NCI-H69 (cell line): ENCODE measurements around the gene GCC2.
"Not testable (repeated sequence)": the region's sequence is repeated elsewhere in the genome, so short reads cannot be mapped to it uniquely, and the experiment has no call there.

Experiments
- DNase-seq: peaks from one replicate; lab custom pipeline; 2025; lab: John Stamatoyannopoulos, UW

GCC2 gene

GRCh38 chr2:108448678-108449409 is at the start of gene GCC2:
TSS of gene GCC2 (plus strand) at chr2:108449206. CDS start at chr2:108449275, 69 bp downstream.
- DNase-seq: peak; percentile 93

- DNase-seq: no peak
Measured at GRCh38 chr2:108399479-108399878, 49.5 kb upstream of the GCC2 start.

- no peak for DNase-seq
Measured at GRCh38 chr2:108401800-108402199, 47.2 kb upstream of the GCC2 start.

GRCh38 chr2:108403494-108403893 is 45.5 kb upstream of the GCC2 start:
- no peak for DNase-seq

- DNase-seq: no peak
Measured at GRCh38 chr2:108404784-108405397, 44.1 kb upstream of the GCC2 start.

GRCh38 chr2:108407864-108408729 is 40.9 kb upstream of the GCC2 start:
- no peak for DNase-seq

- no peak for DNase-seq
Measured at GRCh38 chr2:108409768-108410167, 39.2 kb upstream of the GCC2 start.

GRCh38 chr2:108412995-108413710 is 35.9 kb upstream of the GCC2 start:
- DNase-seq: no peak

- DNase-seq: no peak
Measured at GRCh38 chr2:108413711-108414095, 35.3 kb upstream of the GCC2 start.

GRCh38 chr2:108414256-108414876 is 34.6 kb upstream of the GCC2 start:
- no peak for DNase-seq

GRCh38 chr2:108414945-108415344 is 34.1 kb upstream of the GCC2 start:
- DNase-seq: no peak

- DNase-seq: peak; percentile 34
Measured at GRCh38 chr2:108417254-108417653, 31.8 kb upstream of the GCC2 start.

- no peak for DNase-seq
Measured at GRCh38 chr2:108418416-108418815, 30.6 kb upstream of the GCC2 start.

GRCh38 chr2:108423067-108423466 is 25.9 kb upstream of the GCC2 start:
- DNase-seq: no peak

- DNase-seq: no peak
Measured at GRCh38 chr2:108423502-108424251, 25.3 kb upstream of the GCC2 start.

- no peak for DNase-seq
Measured at GRCh38 chr2:108428286-108429009, 20.6 kb upstream of the GCC2 start.

- DNase-seq: not testable (repeated sequence)
Measured at GRCh38 chr2:108435578-108435977, 13.4 kb upstream of the GCC2 start.

- DNase-seq: no peak
Measured at GRCh38 chr2:108436976-108437375, 12.0 kb upstream of the GCC2 start.

GRCh38 chr2:108441712-108442111 is 7.3 kb upstream of the GCC2 start:
- no peak for DNase-seq
